ENCODE measurements around the gene RAPGEF2. TPM values are rescaled to one million over a fixed set of nuclear protein-coding genes. Genes with fewer than 3 reads are reported as not detected.
"Not testable (repeated sequence)": the region's sequence is repeated elsewhere in the genome, so short reads cannot be mapped to it uniquely, and the experiment has no call there.

Gene RAPGEF2
- total RNA-seq, 1 experiment from 2014 or later = 21.2 TPM

GRCh38 chr4:159060161-159060560, 42.7 kb upstream of the RAPGEF2 start:
- Histone ChIP-seq H3K36me3 (ENCODE audit: low read depth, low read length) (no peaks in the 10 kb centered on the region), H3K4me3 (ENCODE audit: low read length) (no peak overlapping the region), H3K9me2 (replicated peaks; ENCODE audit: low read length) (no peaks in the 10 kb centered on the region), H3K27me3 (ENCODE audit: low read length) (no peaks in the 10 kb centered on the region), H3K4me2 (ENCODE audit: low read length) (no peak overlapping the region), H3F3A (ENCODE audit: low read length, unreplicated experiment) (no peaks in the 10 kb centered on the region), H3K9ac (ENCODE audit: low read length) (no peak overlapping the region), H3K27ac (ENCODE audit: low read length) (no peak overlapping the region), H4K20me1 (ENCODE audit: low read length) (no peaks in the 10 kb centered on the region), H2AFZ (ENCODE audit: low read length) (no peak overlapping the region), H3K9me3 (ENCODE audit: low read length) (no peaks in the 10 kb centered on the region), H3K79me2 (ENCODE audit: low read length) (no peaks in the 10 kb centered on the region), H3K4me1 (ENCODE audit: insufficient read depth, low read length) (no peaks in the 10 kb centered on the region)
- ChIA-PET POLR2A (ENCODE audit: unreplicated experiment) (no interaction called here), CTCF (no interaction called here)
- ATAC-seq (no peak), DNase-seq (no peak)
- TF ChIP-seq CTCF (conservative IDR thresholded peaks at IDR 0.05; ENCODE audit: low read depth, low read length) = no peak
- no peak for TF ChIP-seq EZH2 (IDR thresholded peaks at IDR 0.05; ENCODE audit: low read length, unreplicated experiment)
- no peak for TF ChIP-seq EZH2phosphoT487 (IDR thresholded peaks at IDR 0.05; ENCODE audit: borderline replicate concordance, low read length)
- intact Hi-C loops (cut with micrococcal nuclease) = no loop called here
- no TSS peak for BruUV-seq (replicated peaks)

- Histone ChIP-seq H3K27ac (ENCODE audit: low read length) (no peak overlapping the region), H3F3A (ENCODE audit: low read length, unreplicated experiment) (no peaks in the 10 kb centered on the region), H3K4me3 (ENCODE audit: low read length) (no peak overlapping the region), H2AFZ (ENCODE audit: low read length) (no peak overlapping the region), H3K9me2 (replicated peaks; ENCODE audit: low read length) (no peaks in the 10 kb centered on the region), H3K36me3 (ENCODE audit: low read depth, low read length) (no peaks in the 10 kb centered on the region), H3K9ac (ENCODE audit: low read length) (no peak overlapping the region), H3K4me1 (ENCODE audit: insufficient read depth, low read length) (no peaks in the 10 kb centered on the region), H3K9me3 (ENCODE audit: low read length) (no peaks in the 10 kb centered on the region), H3K79me2 (ENCODE audit: low read length) (no peaks in the 10 kb centered on the region), H4K20me1 (ENCODE audit: low read length) (no peaks in the 10 kb centered on the region), H3K27me3 (ENCODE audit: low read length) (no peaks in the 10 kb centered on the region), H3K4me2 (ENCODE audit: low read length) (no peak overlapping the region)
- intact Hi-C loops (cut with micrococcal nuclease) = no loop called here
- DNase-seq = no peak
- POLR2A ChIA-PET (ENCODE audit: unreplicated experiment) = no interaction called here
- no TSS peak for BruUV-seq (replicated peaks)
- CTCF ChIA-PET = interaction anchor here (0.6 kb wide), 1 partner anchor 19 kb away, joined by 3 read pairs; no protein-coding TSS in a partner anchor
- ATAC-seq = no peak
- TF ChIP-seq CTCF (conservative IDR thresholded peaks at IDR 0.05; ENCODE audit: low read depth, low read length) (no peak), EZH2 (IDR thresholded peaks at IDR 0.05; ENCODE audit: low read length, unreplicated experiment) (no peak), EZH2phosphoT487 (IDR thresholded peaks at IDR 0.05; ENCODE audit: borderline replicate concordance, low read length) (no peak)
These were observed 40.5 kb upstream of the RAPGEF2 start for GRCh38 chr4:159062381-159062780.

- H3K4me2 ChIP-seq (ENCODE audit: low read length) = no peak overlapping the region
- H3F3A ChIP-seq (ENCODE audit: low read length, unreplicated experiment) = no peaks in the 10 kb centered on the region
- no peaks in the 10 kb centered on the region for H3K27me3 ChIP-seq (ENCODE audit: low read length)
- no peak for DNase-seq
- peaks cover 9% of the 10 kb centered on the region for H3K4me1 ChIP-seq (ENCODE audit: insufficient read depth, low read length)
- ChIA-PET CTCF (no interaction called here), POLR2A (ENCODE audit: unreplicated experiment) (no interaction called here)
- intact Hi-C loops (cut with micrococcal nuclease) = no loop called here
- no peaks in the 10 kb centered on the region for H3K9me3 ChIP-seq (ENCODE audit: low read length)
- no peak overlapping the region for H3K4me3 ChIP-seq (ENCODE audit: low read length)
- ATAC-seq = no peak
- TF ChIP-seq EZH2 (IDR thresholded peaks at IDR 0.05; ENCODE audit: low read length, unreplicated experiment) = no peak
- no peaks in the 10 kb centered on the region for H3K79me2 ChIP-seq (ENCODE audit: low read length)
- H3K36me3 ChIP-seq (ENCODE audit: low read depth, low read length) = no peaks in the 10 kb centered on the region
- no TSS peak for BruUV-seq (replicated peaks)
- H3K27ac ChIP-seq (ENCODE audit: low read length) = no peak overlapping the region
- no peak overlapping the region for H2AFZ ChIP-seq (ENCODE audit: low read length)
- H3K9ac ChIP-seq (ENCODE audit: low read length) = no peak overlapping the region
- no peaks in the 10 kb centered on the region for H4K20me1 ChIP-seq (ENCODE audit: low read length)
- H3K9me2 ChIP-seq (replicated peaks; ENCODE audit: low read length) = no peaks in the 10 kb centered on the region
These were observed 37.2 kb upstream of the RAPGEF2 start for GRCh38 chr4:159065513-159066240.

- H3K9me3 ChIP-seq (ENCODE audit: low read length); H3K4me3 ChIP-seq (ENCODE audit: low read length); H3K9ac ChIP-seq (ENCODE audit: low read length); ATAC-seq; H3K79me2 ChIP-seq (ENCODE audit: low read length); POLR2A ChIA-PET (ENCODE audit: unreplicated experiment); H3F3A ChIP-seq (ENCODE audit: low read length, unreplicated experiment); H2AFZ ChIP-seq (ENCODE audit: low read length); CTCF ChIA-PET; intact Hi-C loops (cut with micrococcal nuclease); BruUV-seq (replicated peaks); H3K27ac ChIP-seq (ENCODE audit: low read length); H3K27me3 ChIP-seq (ENCODE audit: low read length); H3K9me2 ChIP-seq (replicated peaks; ENCODE audit: low read length); H3K4me2 ChIP-seq (ENCODE audit: low read length); H3K36me3 ChIP-seq (ENCODE audit: low read depth, low read length); H4K20me1 ChIP-seq (ENCODE audit: low read length); DNase-seq: not testable (repeated sequence)
- H3K4me1 ChIP-seq (ENCODE audit: insufficient read depth, low read length) = peaks cover 24% of the 10 kb centered on the region
These were observed 34.7 kb upstream of the RAPGEF2 start for GRCh38 chr4:159068139-159068538.
